Adrenal gland (tissue), 5 donors: ENCODE data around the gene KCNH6.

ENCODE experiments used
- CTCF ChIP-seq, 6 experiments: fragments of 450-650 bp in 4 of 6; fragments of 200-600 bp in 2 of 6; sonication (generic) in 1 of 6; IDR thresholded peaks; 1 replicate in 5 of 6; 2 replicates in 1 of 6; pipeline versions ENCODE4 v1.5.1 to v1.8.0; 2016 to 2021; ENCODE audit warnings: antibody characterized with exemption in 6 of 6, mild to moderate bottlenecking in 2 of 6, moderate library complexity in 1 of 6
- POLR2A ChIP-seq, 2 donors: fragments of 450-650 bp; IDR thresholded peaks; one replicate each; pipeline ENCODE4 v1.6.1; 2017; ENCODE audit warnings: antibody characterized with exemption in 2 of 2, mild to moderate bottlenecking in 2 of 2, moderate library complexity in 1 of 2
- donor health status: DM: no; HTN: no; CAD: no.

- no peak for TF ChIP-seq CTCF (IDR thresholded peaks at IDR 0.05)
- no peak for TF ChIP-seq POLR2A (IDR thresholded peaks at IDR 0.05)
These were observed 48.6 kb downstream of the KCNH6 start for GRCh38 chr17:63571632-63572310.
